Activated CD8-positive, alpha-beta T cell treated with anti-CD3 and anti-CD28 coated beads for 36 hours (primary cell): Measurements from ENCODE around the gene DDX10. TPM values are rescaled to one million over a fixed set of nuclear protein-coding genes. Genes with fewer than 3 reads are reported as not detected.

ENCODE experiments used
- ATAC-seq: fragments of 200-7000 bp; cut with Tn5 transposase; one replicate; pipeline ENCODE4 v1.10.0; 2021; ENCODE audit warnings: mild to moderate bottlenecking, moderate library complexity
- CTCF ChIA-PET: fragments of 350-600 bp; sonication (Branson Sonifier 250); formaldehyde crosslinking; loops from one replicate; lab custom pipeline; 2021; ENCODE audit warnings: antibody characterized with exemption; lab: Charles Lee
- POLR2A ChIA-PET: fragments of 350-600 bp; sonication (Branson Sonifier 250); formaldehyde crosslinking; loops from one replicate; lab custom pipeline; 2021; ENCODE audit warnings: antibody characterized with exemption; lab: Charles Lee
- DNase-seq: peaks from one replicate; pipeline ENCODE4 v3.0.0-alpha.2; 2020
- H3K27ac Mint-ChIP-seq: one replicate; pipeline ENCODE4 v1.8.0; 2021; ENCODE audit warnings: mild to moderate bottlenecking, mixed read lengths
- H3K27me3 Mint-ChIP-seq: one replicate; pipeline ENCODE4 v1.8.0; 2021; ENCODE audit warnings: mixed read lengths
- H3K36me3 Mint-ChIP-seq: one replicate; pipeline ENCODE4 v1.8.0; 2021; ENCODE audit warnings: low read depth, mixed read lengths
- H3K4me1 Mint-ChIP-seq: one replicate; pipeline ENCODE4 v1.8.0; 2021; ENCODE audit warnings: low read depth, mixed read lengths
- H3K4me3 Mint-ChIP-seq: one replicate; pipeline ENCODE4 v1.8.0; 2021; ENCODE audit warnings: mild to moderate bottlenecking, moderate library complexity, mixed read lengths
- H3K9me3 Mint-ChIP-seq: one replicate; pipeline ENCODE4 v1.8.0; 2021; ENCODE audit warnings: mixed read lengths
- intact Hi-C: fragments of 100-400 bp; cut with micrococcal nuclease; formaldehyde crosslinking; loops from one replicate; pipeline ENCODE4 v1.10.0; 2022
- total RNA-seq, 2 experiments: library from RNA; stranded (reverse); gene quantifications; one replicate each; pipeline ENCODE4 v1.2.3, GENCODE V29; 2021
- TF ChIP-seq, protein P1 (sequence below): fragments of 200-600 bp; IDR thresholded peaks from one replicate; pipeline ENCODE4 v1.8.0; 2022; ENCODE audit warnings: antibody characterized with exemption, mild to moderate bottlenecking

The DDX10 gene
- total RNA-seq, 2 experiments from 2014 or later = 45.4 to 46.3 TPM

GRCh38 chr11:108973402-108974162, 308.7 kb downstream of the DDX10 start:
- ChIA-PET CTCF (no interaction called here), POLR2A (no interaction called here)
- Mint-ChIP-seq H3K9me3 (no peaks in the 10 kb centered on the region), H3K27me3 (no peaks in the 10 kb centered on the region), H3K36me3 (no peaks in the 10 kb centered on the region), H3K4me3 (no peak overlapping the region), H3K27ac (no peak overlapping the region), H3K4me1 (no peaks in the 10 kb centered on the region)
- intact Hi-C loops = no loop called here
- TF ChIP-seq, protein P1, sequence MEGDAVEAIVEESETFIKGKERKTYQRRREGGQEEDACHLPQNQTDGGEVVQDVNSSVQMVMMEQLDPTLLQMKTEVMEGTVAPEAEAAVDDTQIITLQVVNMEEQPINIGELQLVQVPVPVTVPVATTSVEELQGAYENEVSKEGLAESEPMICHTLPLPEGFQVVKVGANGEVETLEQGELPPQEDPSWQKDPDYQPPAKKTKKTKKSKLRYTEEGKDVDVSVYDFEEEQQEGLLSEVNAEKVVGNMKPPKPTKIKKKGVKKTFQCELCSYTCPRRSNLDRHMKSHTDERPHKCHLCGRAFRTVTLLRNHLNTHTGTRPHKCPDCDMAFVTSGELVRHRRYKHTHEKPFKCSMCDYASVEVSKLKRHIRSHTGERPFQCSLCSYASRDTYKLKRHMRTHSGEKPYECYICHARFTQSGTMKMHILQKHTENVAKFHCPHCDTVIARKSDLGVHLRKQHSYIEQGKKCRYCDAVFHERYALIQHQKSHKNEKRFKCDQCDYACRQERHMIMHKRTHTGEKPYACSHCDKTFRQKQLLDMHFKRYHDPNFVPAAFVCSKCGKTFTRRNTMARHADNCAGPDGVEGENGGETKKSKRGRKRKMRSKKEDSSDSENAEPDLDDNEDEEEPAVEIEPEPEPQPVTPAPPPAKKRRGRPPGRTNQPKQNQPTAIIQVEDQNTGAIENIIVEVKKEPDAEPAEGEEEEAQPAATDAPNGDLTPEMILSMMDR = no peak
- no peak for DNase-seq
- ATAC-seq = no peak

- CTCF ChIA-PET = interaction anchor here (0.9 kb wide), 1 partner anchor 13 kb away, joined by 3 read pairs; no protein-coding TSS in a partner anchor
- POLR2A ChIA-PET = no interaction called here
- Mint-ChIP-seq H3K4me1 (no peaks in the 10 kb centered on the region), H3K9me3 (no peaks in the 10 kb centered on the region), H3K36me3 (no peaks in the 10 kb centered on the region), H3K27ac (no peak overlapping the region), H3K4me3 (no peak overlapping the region), H3K27me3 (no peaks in the 10 kb centered on the region)
- DNase-seq = no peak
- no peak for ATAC-seq
- intact Hi-C loops = no loop called here
- TF ChIP-seq, protein P1 = no peak
Observed at GRCh38 chr11:108975026-108975425, 310.2 kb downstream of the DDX10 start.

- intact Hi-C loops = no loop called here
- no peak overlapping the region for H3K27ac Mint-ChIP-seq
- no peaks in the 10 kb centered on the region for H3K9me3 Mint-ChIP-seq
- no peaks in the 10 kb centered on the region for H3K4me1 Mint-ChIP-seq
- TF ChIP-seq, protein P1 = no peak
- no peak overlapping the region for H3K4me3 Mint-ChIP-seq
- ATAC-seq = no peak
- DNase-seq = no peak
- H3K36me3 Mint-ChIP-seq = no peaks in the 10 kb centered on the region
- ChIA-PET CTCF (interaction anchor here (0.9 kb wide), 1 partner anchor 13 kb away, joined by 3 read pairs; no protein-coding TSS in a partner anchor), POLR2A (no interaction called here)
- H3K27me3 Mint-ChIP-seq = no peaks in the 10 kb centered on the region
Observed at GRCh38 chr11:108975641-108976071, 310.8 kb downstream of the DDX10 start.

DNA sequence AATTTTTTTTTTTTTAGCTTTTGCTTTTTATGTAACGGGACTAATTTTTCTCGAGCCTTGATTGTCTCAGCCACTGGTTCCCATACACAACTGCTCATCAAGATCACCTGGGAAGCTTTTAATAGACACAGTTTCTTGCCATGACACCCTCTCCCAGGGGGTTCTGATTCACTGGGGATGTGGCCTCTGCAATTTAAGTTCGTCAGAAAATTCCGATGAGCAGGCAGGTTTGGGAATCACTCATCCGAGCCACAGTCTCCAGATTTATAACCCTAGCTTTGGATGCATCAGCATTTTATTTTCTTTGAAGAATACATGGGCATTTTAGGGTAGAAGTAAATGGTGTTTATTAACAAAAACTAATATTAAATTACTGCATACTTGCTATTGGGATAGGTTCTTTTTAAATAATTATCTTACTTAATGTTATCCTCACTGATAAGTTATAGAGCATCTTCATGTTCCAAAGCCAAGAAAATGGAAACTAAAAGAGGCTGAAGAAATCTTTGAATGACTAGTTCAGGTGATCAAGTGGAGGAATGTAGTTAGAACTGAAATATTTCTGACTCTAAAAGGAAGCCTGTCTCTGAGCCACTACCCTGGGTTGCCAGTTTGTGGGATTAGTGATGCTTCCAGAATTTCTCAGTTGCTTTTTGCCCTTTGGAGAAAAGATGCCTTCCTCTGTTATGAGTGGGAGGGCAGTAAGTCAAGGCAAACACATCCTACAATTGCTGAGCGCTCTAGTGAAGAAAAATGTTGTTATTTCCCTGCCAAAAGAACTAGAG, 319.0 kb downstream of the DDX10 start:
- ChIA-PET POLR2A (interaction anchor here (0.7 to 1.4 kb wide), 2 partner anchors 20 to 607 kb away, joined by 3 read pairs; no protein-coding TSS in a partner anchor), CTCF (no interaction called here)
- no peaks in the 10 kb centered on the region for H3K27me3 Mint-ChIP-seq
- H3K9me3 Mint-ChIP-seq = no peaks in the 10 kb centered on the region
- intact Hi-C loops = no loop called here
- H3K36me3 Mint-ChIP-seq = no peaks in the 10 kb centered on the region
- H3K27ac Mint-ChIP-seq = no peak overlapping the region
- DNase-seq (no peak), ATAC-seq (no peak)
- TF ChIP-seq, protein P1 = no peak
- no peak overlapping the region for H3K4me3 Mint-ChIP-seq
- no peaks in the 10 kb centered on the region for H3K4me1 Mint-ChIP-seq
